HEK293T (cell line): ENCODE data around the gene RNF133.

Source experiments
- CTCF ChIA-PET: fragments of 350-600 bp; formaldehyde crosslinking; extraction: SDS; loops from one replicate; lab custom pipeline; 2021; ENCODE audit warnings: antibody characterized with exemption, inconsistent platforms; lab: Yijun Ruan, JAX
- POLR2A ChIA-PET: fragments of 350-600 bp; formaldehyde crosslinking; extraction: SDS; loops from one replicate; lab custom pipeline; 2020; ENCODE audit warnings: antibody characterized with exemption, inconsistent platforms; lab: Yijun Ruan, JAX
- DNase-seq: peaks from one replicate; pipeline ENCODE4 v3.0.0; 2012; ENCODE audit warnings: mixed read lengths; ENCODE audit errors: extremely low spot score
- ARNT ChIP-seq: fragments of 450-650 bp; IDR thresholded peaks from 2 replicates; pipeline ENCODE4 v1.6.1; 2017; ENCODE audit warnings: mild to moderate bottlenecking
- BHLHE40 ChIP-seq: fragments of 450-650 bp; IDR thresholded peaks from 2 replicates; pipeline ENCODE4 v1.6.1; 2016; ENCODE audit warnings: mild to moderate bottlenecking, moderate library complexity, borderline replicate concordance
- CTBP1 ChIP-seq: fragments of 450-650 bp; IDR thresholded peaks from 2 replicates; pipeline ENCODE4 v1.6.1; 2016; ENCODE audit warnings: borderline replicate concordance
- ELF4 ChIP-seq: fragments of 450-650 bp; IDR thresholded peaks from 2 replicates; pipeline ENCODE4 v1.6.1; 2017; ENCODE audit warnings: antibody characterized with exemption
- FOXA1 ChIP-seq: fragments of 450-650 bp; IDR thresholded peaks from 2 replicates; pipeline ENCODE4 v1.6.1; 2016; ENCODE audit warnings: mild to moderate bottlenecking
- FOXK2 ChIP-seq: fragments of 450-650 bp; IDR thresholded peaks from 2 replicates; pipeline ENCODE4 v1.6.1; 2016; ENCODE audit warnings: mild to moderate bottlenecking
- FOXM1 ChIP-seq: fragments of 450-650 bp; IDR thresholded peaks from 2 replicates; pipeline ENCODE4 v1.6.1; 2017; ENCODE audit warnings: mild to moderate bottlenecking, borderline replicate concordance
- HDGF ChIP-seq: fragments of 450-650 bp; IDR thresholded peaks from 2 replicates; pipeline ENCODE4 v1.6.1; 2017; ENCODE audit warnings: antibody characterized with exemption, borderline replicate concordance
- L3MBTL2 ChIP-seq: fragments of 450-650 bp; conservative IDR thresholded peaks from 2 replicates; pipeline ENCODE4 v1.6.1; 2016; ENCODE audit warnings: mild to moderate bottlenecking
- LEF1 ChIP-seq: fragments of 450-650 bp; IDR thresholded peaks from 2 replicates; pipeline ENCODE4 v1.6.1; 2017; ENCODE audit warnings: mild to moderate bottlenecking, borderline replicate concordance
- NFRKB ChIP-seq: fragments of 450-650 bp; IDR thresholded peaks from 2 replicates; pipeline ENCODE4 v1.6.1; 2016; ENCODE audit warnings: mild to moderate bottlenecking, moderate library complexity
- SP1 ChIP-seq: fragments of 450-650 bp; IDR thresholded peaks from 2 replicates; pipeline ENCODE4 v1.6.1; 2017
- SUZ12 ChIP-seq: fragments of 450-650 bp; IDR thresholded peaks from 2 replicates; pipeline ENCODE4 v1.6.1; 2016; ENCODE audit warnings: mild to moderate bottlenecking
- TARDBP ChIP-seq: fragments of 450-650 bp; IDR thresholded peaks from 2 replicates; pipeline ENCODE4 v1.6.1; 2016
- ZNF384 ChIP-seq: fragments of 450-650 bp; IDR thresholded peaks from 2 replicates; pipeline ENCODE4 v1.6.1; 2016
- TF ChIP-seq, protein P1 (sequence below): fragments of 450-650 bp; IDR thresholded peaks from 2 replicates; pipeline ENCODE4 v1.6.1; 2016

RNF133 gene

GRCh38 chr7:122717356-122718089 lies 18.6 kb upstream of the RNF133 start:
- ChIA-PET CTCF (no interaction called here), POLR2A (no interaction called here)
- TF ChIP-seq BHLHE40 (no peak), FOXA1 (no peak), L3MBTL2 (no peak), FOXK2 (no peak), SP1 (no peak), HDGF (no peak), FOXM1 (no peak), LEF1 (no peak), ARNT (no peak), ELF4 (no peak), CTBP1 (no peak), NFRKB (no peak), SUZ12 (no peak), ZNF384 (no peak), TARDBP (no peak)
- TF ChIP-seq, protein P1, sequence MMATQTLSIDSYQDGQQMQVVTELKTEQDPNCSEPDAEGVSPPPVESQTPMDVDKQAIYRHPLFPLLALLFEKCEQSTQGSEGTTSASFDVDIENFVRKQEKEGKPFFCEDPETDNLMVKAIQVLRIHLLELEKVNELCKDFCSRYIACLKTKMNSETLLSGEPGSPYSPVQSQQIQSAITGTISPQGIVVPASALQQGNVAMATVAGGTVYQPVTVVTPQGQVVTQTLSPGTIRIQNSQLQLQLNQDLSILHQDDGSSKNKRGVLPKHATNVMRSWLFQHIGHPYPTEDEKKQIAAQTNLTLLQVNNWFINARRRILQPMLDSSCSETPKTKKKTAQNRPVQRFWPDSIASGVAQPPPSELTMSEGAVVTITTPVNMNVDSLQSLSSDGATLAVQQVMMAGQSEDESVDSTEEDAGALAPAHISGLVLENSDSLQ, result no peak
- DNase-seq, result no peak

GRCh38 chr7:122715183-122715582 lies 16.3 kb upstream of the RNF133 start:
- no peak for TF ChIP-seq CTBP1
- TF ChIP-seq SUZ12, result no peak
- ChIA-PET CTCF (interaction anchor here (0.6 kb wide), 2 partner anchors 23 to 156 kb away, joined by 4 to 7 read pairs; no protein-coding TSS in a partner anchor), POLR2A (no interaction called here)
- DNase-seq, result no peak

GRCh38 chr7:122710916-122711315 lies 12.0 kb upstream of the RNF133 start:
- CTCF ChIA-PET, result no interaction called here
- no peak for TF ChIP-seq BHLHE40
- no peak for TF ChIP-seq ELF4
- no peak for TF ChIP-seq TARDBP
- no peak for TF ChIP-seq SP1
- POLR2A ChIA-PET, result no interaction called here
- DNase-seq, result no peak

GRCh38 chr7:122709930-122710646 lies 11.2 kb upstream of the RNF133 start:
- TF ChIP-seq ARNT, result no peak
- TF ChIP-seq ZNF384, result no peak
- no peak for TF ChIP-seq BHLHE40
- TF ChIP-seq L3MBTL2, result no peak
- no peak for TF ChIP-seq HDGF
- TF ChIP-seq NFRKB, result no peak
- no peak for TF ChIP-seq FOXM1
- no peak for TF ChIP-seq SUZ12
- TF ChIP-seq FOXK2, result no peak
- no peak for TF ChIP-seq LEF1
- TF ChIP-seq CTBP1, result no peak
- TF ChIP-seq SP1, result no peak
- TF ChIP-seq FOXA1, result no peak
- no peak for TF ChIP-seq TARDBP
- TF ChIP-seq, protein P1, result no peak
- TF ChIP-seq ELF4, result no peak
- POLR2A ChIA-PET, result no interaction called here

GRCh38 chr7:122706836-122707235 lies 7.9 kb upstream of the RNF133 start:
- TF ChIP-seq ZNF384, result no peak
- no peak for TF ChIP-seq FOXM1
- no peak for TF ChIP-seq SUZ12
- TF ChIP-seq NFRKB, result no peak
- no peak for TF ChIP-seq LEF1
- DNase-seq, result no peak
- ChIA-PET CTCF (no interaction called here), POLR2A (no interaction called here)

More at GRCh38 chr7:122709930-122710646, 11.2 kb upstream of the RNF133 start:
- CTCF ChIA-PET, result no interaction called here
- DNase-seq, result no peak

DNA sequence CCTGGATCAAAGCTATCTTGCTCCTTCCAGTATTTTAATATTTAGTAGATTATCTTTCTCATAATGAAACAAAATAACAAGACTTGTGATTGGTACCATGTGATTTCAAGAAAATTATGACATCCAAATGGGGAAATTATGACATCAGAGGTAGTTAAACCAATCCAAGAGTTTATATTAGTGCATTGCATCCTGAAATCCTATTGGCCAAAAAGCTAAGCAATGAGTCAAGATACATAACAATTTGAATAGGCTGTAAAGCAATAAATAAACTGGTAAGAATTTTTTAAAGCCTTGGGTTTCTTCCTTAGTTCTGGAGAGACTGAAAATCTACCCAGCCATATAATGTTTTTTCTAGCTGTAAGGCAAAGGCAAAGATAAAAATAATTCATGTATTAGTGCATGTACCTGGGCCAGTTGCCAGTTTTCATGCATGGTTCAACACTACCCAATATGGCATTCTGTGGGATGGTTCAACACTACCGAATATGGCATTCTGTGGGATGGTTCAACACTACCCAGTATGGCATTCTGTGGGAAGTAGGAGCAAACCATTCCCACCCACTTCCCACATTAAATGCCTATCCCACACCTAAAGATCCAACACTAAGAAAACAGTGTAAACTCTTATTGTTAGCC lies 4.1 kb upstream of the RNF133 start, which contains the start of gene RNF148:
Gene RNF148 (minus strand): TSS at position 51 of the 639 bp plus-strand sequence. CDS start 172 bp downstream, outside the sequence.
- POLR2A ChIA-PET, result no interaction called here
- DNase-seq, result no peak
- CTCF ChIA-PET, result no interaction called here
- no peak for TF ChIP-seq L3MBTL2
- TF ChIP-seq FOXK2, result no peak
- TF ChIP-seq BHLHE40, result no peak
- no peak for TF ChIP-seq NFRKB

GRCh38 chr7:122695816-122696215 lies 3.1 kb downstream of the RNF133 start:
- ChIA-PET CTCF (no interaction called here), POLR2A (no interaction called here)
- TF ChIP-seq LEF1 (no peak), CTBP1 (no peak), BHLHE40 (no peak), TARDBP (no peak), NFRKB (no peak), FOXA1 (no peak), ELF4 (no peak), HDGF (no peak), FOXM1 (no peak), ZNF384 (no peak), SP1 (no peak), ARNT (no peak), SUZ12 (no peak), FOXK2 (no peak), L3MBTL2 (no peak)
- TF ChIP-seq, protein P1, result no peak
- DNase-seq, result no peak
